GM21526 (cell line): Measurements from ENCODE around the gene TDG.
"Not testable (repeated sequence)": the region's sequence is repeated elsewhere in the genome, so short reads cannot be mapped to it uniquely, and the experiment has no call there.

Source experiments
- ATAC-seq: cut with Tn5 transposase; IDR thresholded peaks from one replicate; pipeline ENCODE4 v1.9.1; 2021; ENCODE audit warnings: moderate library complexity; ENCODE audit not compliant: unreplicated experiment, low FRiP score

Gene TDG

GRCh38 chr12:104012331-104012730, 46.7 kb downstream of the TDG start:
- ATAC-seq = no peak

GRCh38 chr12:104021862-104022261, 56.2 kb downstream of the TDG start:
- ATAC-seq = not testable (repeated sequence)

- no peak for ATAC-seq
Observed at GRCh38 chr12:104022786-104023185, 57.1 kb downstream of the TDG start.

GRCh38 chr12:104023710-104024109, 58.0 kb downstream of the TDG start:
- ATAC-seq = no peak

DNA sequence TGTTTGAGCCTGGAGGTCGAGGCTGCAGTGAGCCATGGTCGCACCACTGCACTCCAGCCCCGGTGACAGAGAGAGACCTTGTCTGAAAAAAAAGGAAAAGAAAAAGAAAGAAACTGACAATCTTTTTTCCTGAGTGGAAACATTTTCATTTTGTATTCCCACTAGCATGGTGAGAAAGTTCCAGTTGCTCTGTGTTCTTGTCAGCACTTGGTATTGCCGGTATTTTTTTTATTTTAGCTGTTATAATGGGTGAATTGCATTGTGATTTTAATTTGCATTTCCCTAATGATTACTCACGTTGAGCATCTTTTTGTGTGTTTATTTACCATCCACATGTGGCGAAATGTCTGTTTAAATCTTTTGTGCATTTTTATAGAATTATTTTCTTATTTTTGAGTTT, 58.7 kb downstream of the TDG start:
- no peak for ATAC-seq

DNA sequence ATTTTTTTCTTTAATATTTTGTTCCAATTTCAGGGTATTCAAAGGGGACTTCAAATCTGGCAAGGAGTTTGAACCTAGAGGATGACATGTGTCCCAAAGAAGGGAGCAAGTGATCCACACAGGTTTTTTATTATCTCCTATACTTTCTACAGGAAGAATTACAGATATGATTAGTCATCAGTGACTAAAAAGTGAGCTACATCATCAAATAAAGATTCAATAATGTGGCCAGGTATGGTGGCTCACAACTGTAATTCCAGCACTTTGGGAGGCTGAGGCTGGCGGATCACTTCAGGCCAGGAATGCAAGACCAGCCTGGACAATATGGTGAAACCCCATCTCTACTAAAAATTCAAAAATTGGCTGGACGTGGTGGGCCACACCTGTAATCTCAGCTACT, 60.1 kb downstream of the TDG start:
- no peak for ATAC-seq

DNA sequence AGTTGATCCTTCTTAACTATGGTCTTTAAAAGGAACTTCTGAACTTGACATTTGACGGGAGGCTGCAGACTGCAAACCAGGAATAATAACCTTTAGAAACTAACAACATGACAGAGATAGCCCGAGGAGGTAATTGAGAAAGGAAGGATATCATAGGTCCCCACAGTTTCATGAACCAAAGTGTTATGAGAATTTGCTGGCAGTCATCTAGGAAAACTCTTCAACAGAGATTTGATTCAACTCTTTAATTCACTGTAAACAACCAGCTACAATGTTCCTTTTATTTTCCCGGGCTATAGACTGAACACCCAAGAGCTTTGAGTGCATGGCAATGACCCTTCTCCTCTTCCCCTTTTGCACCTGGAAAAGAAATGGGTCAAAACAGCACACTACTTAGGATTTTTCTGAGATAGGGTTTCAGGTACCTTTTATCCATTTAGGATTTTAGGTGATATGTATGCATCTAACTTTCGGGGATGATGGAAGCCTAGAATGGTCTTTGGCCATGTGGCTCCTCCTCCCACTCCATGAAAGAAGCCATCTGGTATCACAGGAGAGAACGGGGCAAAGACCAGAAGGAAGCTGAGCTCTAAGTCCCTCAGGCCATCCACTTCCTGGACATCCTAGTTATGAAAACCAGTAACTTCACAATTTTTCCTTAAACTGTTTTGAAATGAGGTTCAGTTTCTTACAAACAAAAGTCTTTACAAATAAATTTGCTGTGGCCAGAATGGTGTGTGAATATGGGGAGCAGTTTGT, 61.3 kb downstream of the TDG start:
- no peak for ATAC-seq

- not testable (repeated sequence) for ATAC-seq
Observed at GRCh38 chr12:104030596-104030995, 64.9 kb downstream of the TDG start.

DNA sequence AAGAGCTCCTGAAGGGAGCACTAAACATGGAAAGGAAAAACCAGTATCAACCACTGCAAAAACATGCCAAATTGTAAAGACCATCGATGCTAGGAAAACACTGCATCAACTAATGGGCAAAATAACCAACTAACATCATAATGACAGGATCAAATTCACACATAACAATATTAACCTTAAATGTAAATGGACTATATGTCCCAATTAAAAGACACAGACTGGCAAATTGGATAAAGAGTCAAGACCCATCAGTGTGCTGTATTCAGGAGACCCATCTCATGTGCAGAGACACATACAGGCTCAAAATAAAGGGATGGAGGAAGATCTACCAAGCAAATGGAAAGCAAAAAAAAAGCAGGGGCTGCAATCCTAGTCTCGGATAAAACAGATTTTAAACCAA, 70.5 kb downstream of the TDG start:
- not testable (repeated sequence) for ATAC-seq
